ENCODE results near the gene PMM1. TPM values are rescaled to one million over a fixed set of nuclear protein-coding genes. Genes with fewer than 3 reads are reported as not detected.

PMM1 gene
- total RNA-seq, 1 donor from 2014 or later = 13.9 TPM

Other genes starting within 250 kb of the PMM1 start
- 20.7 TPM for gene TEF, start 207.9 kb downstream of the PMM1 start, total RNA-seq
- gene TOB2, start 143.0 kb downstream of the PMM1 start, total RNA-seq = 62.6 TPM
- gene PHF5A, start 121.1 kb downstream of the PMM1 start, total RNA-seq = 26.4 TPM
- 835 TPM for gene ACO2, start 120.7 kb downstream of the PMM1 start, total RNA-seq
- gene POLR3H, start 45.4 kb downstream of the PMM1 start, total RNA-seq = 18.3 TPM
- 252 TPM for gene CSDC2, start 28.8 kb downstream of the PMM1 start, total RNA-seq
- gene DESI1, start 31.2 kb upstream of the PMM1 start, total RNA-seq = 38.4 TPM
- 143 TPM for gene XRCC6, start 31.5 kb upstream of the PMM1 start, total RNA-seq
- 193 TPM for gene SNU13, start 99.0 kb upstream of the PMM1 start, total RNA-seq
- not detected for gene MEI1, start 109.7 kb upstream of the PMM1 start, total RNA-seq
- 4.0 TPM for gene CCDC134, start 210.8 kb upstream of the PMM1 start, total RNA-seq
- 75.2 TPM for gene SREBF2, start 243.3 kb upstream of the PMM1 start, total RNA-seq

Data from Right ventricle myocardium superior (tissue), 1 donor.